Esophagus squamous epithelium (tissue), 4 donors: ENCODE measurements around the gene LRRC4C.

ENCODE experiments used
- POLR2A ChIP-seq, 4 donors: fragments of 450-650 bp; IDR thresholded peaks; one replicate each; pipeline ENCODE4 v1.6.1; 2017; ENCODE audit warnings: antibody characterized with exemption in 4 of 4, mild to moderate bottlenecking in 4 of 4, moderate library complexity in 3 of 4
- TF ChIP-seq, protein P1 (sequence below), 6 experiments: fragments of 450-650 bp in 4 of 6; fragments of 200-600 bp in 2 of 6; sonication (generic) in 2 of 6; IDR thresholded peaks; one replicate each; pipeline ENCODE4 v1.5.1; 2016 to 2019; ENCODE audit warnings: antibody characterized with exemption in 6 of 6, mild to moderate bottlenecking in 4 of 6, moderate library complexity in 4 of 6

GRCh38 chr11:40338062-40338461 lies 1121.4 kb downstream of the LRRC4C start:
- TF ChIP-seq, protein P1, sequence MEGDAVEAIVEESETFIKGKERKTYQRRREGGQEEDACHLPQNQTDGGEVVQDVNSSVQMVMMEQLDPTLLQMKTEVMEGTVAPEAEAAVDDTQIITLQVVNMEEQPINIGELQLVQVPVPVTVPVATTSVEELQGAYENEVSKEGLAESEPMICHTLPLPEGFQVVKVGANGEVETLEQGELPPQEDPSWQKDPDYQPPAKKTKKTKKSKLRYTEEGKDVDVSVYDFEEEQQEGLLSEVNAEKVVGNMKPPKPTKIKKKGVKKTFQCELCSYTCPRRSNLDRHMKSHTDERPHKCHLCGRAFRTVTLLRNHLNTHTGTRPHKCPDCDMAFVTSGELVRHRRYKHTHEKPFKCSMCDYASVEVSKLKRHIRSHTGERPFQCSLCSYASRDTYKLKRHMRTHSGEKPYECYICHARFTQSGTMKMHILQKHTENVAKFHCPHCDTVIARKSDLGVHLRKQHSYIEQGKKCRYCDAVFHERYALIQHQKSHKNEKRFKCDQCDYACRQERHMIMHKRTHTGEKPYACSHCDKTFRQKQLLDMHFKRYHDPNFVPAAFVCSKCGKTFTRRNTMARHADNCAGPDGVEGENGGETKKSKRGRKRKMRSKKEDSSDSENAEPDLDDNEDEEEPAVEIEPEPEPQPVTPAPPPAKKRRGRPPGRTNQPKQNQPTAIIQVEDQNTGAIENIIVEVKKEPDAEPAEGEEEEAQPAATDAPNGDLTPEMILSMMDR (IDR thresholded peaks at IDR 0.05), result no peak
- no peak for TF ChIP-seq POLR2A (IDR thresholded peaks at IDR 0.05)
